Mucosa of rectum (tissue), 2 donors: ENCODE data around the gene GRIN2A.

Source experiments
- H3K27ac ChIP-seq, 2 donors: one replicate each; pipeline ENCODE4 v1.7.0; 2013; ENCODE audit warnings: inconsistent platforms in 2 of 2, low read depth in 2 of 2, low read length in 2 of 2
- H3K27me3 ChIP-seq, 2 donors: one replicate each; pipeline ENCODE4 v1.7.0; 2013; ENCODE audit warnings: low read length in 2 of 2; ENCODE audit not compliant: control insufficient read depth in 2 of 2, insufficient read depth in 2 of 2
- H3K36me3 ChIP-seq, 2 donors: one replicate each; pipeline ENCODE4 v1.7.0; 2013; ENCODE audit warnings: low read length in 2 of 2; ENCODE audit not compliant: control insufficient read depth in 2 of 2, insufficient read depth in 2 of 2
- H3K4me1 ChIP-seq, 2 donors: one replicate each; pipeline ENCODE4 v1.7.0; 2013; ENCODE audit warnings: low read length in 2 of 2, mild to moderate bottlenecking in 1 of 2; ENCODE audit not compliant: control insufficient read depth in 2 of 2, insufficient read depth in 2 of 2
- H3K4me3 ChIP-seq, 2 donors: one replicate each; pipeline ENCODE4 v1.7.0; 2013; ENCODE audit warnings: low read length in 2 of 2
- H3K9ac ChIP-seq, 2 donors: one replicate each; pipeline ENCODE4 v1.7.0; 2013; ENCODE audit warnings: low read length in 2 of 2, low read depth in 1 of 2, mild to moderate bottlenecking in 1 of 2
- H3K9me3 ChIP-seq, 2 donors: one replicate each; pipeline ENCODE4 v1.7.0; 2013; ENCODE audit warnings: low read length in 2 of 2; ENCODE audit not compliant: control insufficient read depth in 2 of 2
- donor health status: healthy.
- donor health status: Normal muscosa, but diverticular disease.

Gene GRIN2A

GRCh38 chr16:10022098-10022497, 160.1 kb downstream of the GRIN2A start:
- Histone ChIP-seq H3K4me3 (no peak overlapping the region), H3K36me3 (no peaks in the 10 kb centered on the region), H3K9ac (no peak overlapping the region), H3K9me3 (no peaks in the 10 kb centered on the region), H3K27me3 (no peaks in the 10 kb centered on the region), H3K27ac (no peak overlapping the region), H3K4me1 (no peaks in the 10 kb centered on the region)

- H3K27me3 ChIP-seq = no peaks in the 10 kb centered on the region
- no peak overlapping the region for H3K9ac ChIP-seq
- H3K27ac ChIP-seq = no peak overlapping the region
- H3K9me3 ChIP-seq = no peaks in the 10 kb centered on the region
- no peaks in the 10 kb centered on the region for H3K4me1 ChIP-seq
- no peaks in the 10 kb centered on the region for H3K36me3 ChIP-seq
- no peak overlapping the region for H3K4me3 ChIP-seq
Observed at GRCh38 chr16:10020866-10021265, 161.4 kb downstream of the GRIN2A start.

GRCh38 chr16:10016752-10017151, 165.5 kb downstream of the GRIN2A start:
- H3K9ac ChIP-seq = no peak overlapping the region
- H3K27me3 ChIP-seq = no peaks in the 10 kb centered on the region
- no peaks in the 10 kb centered on the region for H3K36me3 ChIP-seq
- H3K9me3 ChIP-seq = no peaks in the 10 kb centered on the region
- H3K27ac ChIP-seq = no peak overlapping the region
- H3K4me1 ChIP-seq = no peaks in the 10 kb centered on the region
- no peak overlapping the region for H3K4me3 ChIP-seq

GRCh38 chr16:10015397-10015796, 166.8 kb downstream of the GRIN2A start:
- Histone ChIP-seq H3K9me3 (no peaks in the 10 kb centered on the region), H3K27ac (no peak overlapping the region), H3K4me1 (no peaks in the 10 kb centered on the region), H3K9ac (no peak overlapping the region), H3K36me3 (no peaks in the 10 kb centered on the region), H3K4me3 (no peak overlapping the region), H3K27me3 (no peaks in the 10 kb centered on the region)

- no peaks in the 10 kb centered on the region for H3K4me1 ChIP-seq
- no peak overlapping the region for H3K9ac ChIP-seq
- H3K27ac ChIP-seq = no peak overlapping the region
- H3K27me3 ChIP-seq = no peaks in the 10 kb centered on the region
- H3K4me3 ChIP-seq = no peak overlapping the region
- no peaks in the 10 kb centered on the region for H3K9me3 ChIP-seq
- H3K36me3 ChIP-seq = no peaks in the 10 kb centered on the region
Observed at GRCh38 chr16:10013774-10014173, 168.5 kb downstream of the GRIN2A start.

- Histone ChIP-seq H3K9me3 (no peaks in the 10 kb centered on the region), H3K4me3 (no peak overlapping the region), H3K27me3 (no peaks in the 10 kb centered on the region), H3K9ac (no peak overlapping the region), H3K36me3 (no peaks in the 10 kb centered on the region), H3K27ac (no peak overlapping the region), H3K4me1 (no peaks in the 10 kb centered on the region)
Observed at GRCh38 chr16:10013364-10013763, 168.9 kb downstream of the GRIN2A start.

GRCh38 chr16:10009684-10010083, 172.5 kb downstream of the GRIN2A start:
- no peaks in the 10 kb centered on the region for H3K27me3 ChIP-seq
- H3K9ac ChIP-seq = no peak overlapping the region
- H3K4me3 ChIP-seq = no peak overlapping the region
- H3K27ac ChIP-seq = no peak overlapping the region
- H3K36me3 ChIP-seq = no peaks in the 10 kb centered on the region
- no peaks in the 10 kb centered on the region for H3K9me3 ChIP-seq
- H3K4me1 ChIP-seq = no peaks in the 10 kb centered on the region

- Histone ChIP-seq H3K36me3 (no peaks in the 10 kb centered on the region), H3K9me3 (no peaks in the 10 kb centered on the region), H3K27ac (no peak overlapping the region), H3K9ac (no peak overlapping the region), H3K4me1 (no peaks in the 10 kb centered on the region), H3K4me3 (no peak overlapping the region), H3K27me3 (no peaks in the 10 kb centered on the region)
Observed at GRCh38 chr16:10003486-10003885, 178.7 kb downstream of the GRIN2A start.

- H3K27me3 ChIP-seq = no peaks in the 10 kb centered on the region
- no peaks in the 10 kb centered on the region for H3K9me3 ChIP-seq
- H3K27ac ChIP-seq = no peak overlapping the region
- H3K9ac ChIP-seq = no peak overlapping the region
- H3K4me1 ChIP-seq = no peaks in the 10 kb centered on the region
- no peak overlapping the region for H3K4me3 ChIP-seq
- H3K36me3 ChIP-seq = no peaks in the 10 kb centered on the region
Observed at GRCh38 chr16:10001258-10001775, 180.9 kb downstream of the GRIN2A start.

- H3K9me3 ChIP-seq = no peaks in the 10 kb centered on the region
- H3K36me3 ChIP-seq = no peaks in the 10 kb centered on the region
- no peak overlapping the region for H3K27ac ChIP-seq
- no peaks in the 10 kb centered on the region for H3K27me3 ChIP-seq
- H3K9ac ChIP-seq = no peak overlapping the region
- H3K4me3 ChIP-seq = no peak overlapping the region
- no peaks in the 10 kb centered on the region for H3K4me1 ChIP-seq
Observed at GRCh38 chr16:9996221-9996620, 186.0 kb downstream of the GRIN2A start.

GRCh38 chr16:9992441-9992840, 189.8 kb downstream of the GRIN2A start:
- Histone ChIP-seq H3K4me1 (no peaks in the 10 kb centered on the region), H3K27me3 (no peaks in the 10 kb centered on the region), H3K4me3 (no peak overlapping the region), H3K9ac (no peak overlapping the region), H3K9me3 (no peaks in the 10 kb centered on the region), H3K27ac (no peak overlapping the region), H3K36me3 (no peaks in the 10 kb centered on the region)
